ENCODE data around the gene ENPP3. TPM values are rescaled to one million over a fixed set of nuclear protein-coding genes. Genes with fewer than 3 reads are reported as not detected.

ENPP3 gene
- total and polyA plus RNA-seq, 10 of the 15 experiments (the other 5 are each of a cell fraction or from before 2014, with no cell fraction given), result 0.01 TPM; not detected in 9

DNA sequence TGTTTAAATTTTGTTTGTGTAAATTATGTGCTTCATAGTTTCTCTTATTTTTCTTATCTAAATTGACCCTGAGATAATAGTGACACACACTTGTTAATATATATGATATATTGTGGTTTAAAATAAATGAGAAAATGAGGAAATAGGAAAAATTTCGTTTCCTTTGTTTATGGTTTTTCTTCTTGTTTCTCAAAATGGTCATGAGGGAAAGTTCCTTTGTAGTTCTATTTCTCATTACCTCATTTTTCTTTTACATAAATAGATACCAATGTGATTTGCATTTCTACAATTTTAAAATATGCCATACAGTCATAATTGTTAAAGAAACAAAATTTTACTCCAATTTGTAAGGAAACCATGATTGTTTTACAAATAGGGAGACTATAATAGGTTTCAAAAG lies 54.9 kb downstream of the ENPP3 start:
- no peak overlapping the region for H3K4me2 ChIP-seq (ENCODE audit: control insufficient read depth, insufficient read depth)
- BruUV-seq (replicated peaks), result no TSS peak
- intact Hi-C loops (cut with micrococcal nuclease; ENCODE audit: unreplicated experiment), result no loop called here
- FAIRE-seq (no peak), DNase-seq (ENCODE audit: low read depth, low spot score) (no peak), ATAC-seq (no peak)
- CTCF ChIA-PET, result no interaction called here
- H3K4me1 ChIP-seq (ENCODE audit: control insufficient read depth, insufficient read depth, low read length), result no peaks in the 10 kb centered on the region
- H3K9me3 ChIP-seq (replicated peaks; ENCODE audit: control insufficient read depth, insufficient read depth, low read length), result no peaks in the 10 kb centered on the region
- no peaks in the 10 kb centered on the region for H3K79me2 ChIP-seq (ENCODE audit: control insufficient read depth, insufficient read depth, low read length)
- no peak overlapping the region for H3K4me3 ChIP-seq
- SMC1A ChIA-PET (ENCODE audit: uncharacterized antibody, unreplicated experiment), result no interaction called here
- H2AFZ ChIP-seq (ENCODE audit: control insufficient read depth, low read depth, low read length), result no peak overlapping the region
- WGBS (ENCODE audit: insufficient coverage, insufficient replicate concordance, low lambda C conversion rate, missing lambda C conversion rate), result 0% methylated on average over 1 of the region's 1 CpG
- in situ Hi-C loops (cut with MboI), result loop anchor here (10.0 kb wide), 1 partner anchor 223 kb away; no protein-coding TSS in a partner anchor
- POLR2A ChIA-PET, result no interaction called here
- H3K9ac ChIP-seq (ENCODE audit: control insufficient read depth, insufficient read depth, low read length), result no peak overlapping the region
- no peaks in the 10 kb centered on the region for H4K20me1 ChIP-seq (ENCODE audit: control insufficient read depth, insufficient read depth)
- H3K27ac ChIP-seq (ENCODE audit: control insufficient read depth, insufficient read depth), result no peak overlapping the region
- RAD21 ChIA-PET (ENCODE audit: unreplicated experiment), result no interaction called here
- no peaks in the 10 kb centered on the region for H3K36me3 ChIP-seq (ENCODE audit: control insufficient read depth in 2 of 2, insufficient read depth in 2 of 2, low read length in 1 of 2)
- no peaks in the 10 kb centered on the region; a peak in 1 of 4 replicates for H3K27me3 ChIP-seq (replicated peaks in 1 of 2; ENCODE audit: control insufficient read depth in 2 of 2, insufficient read depth in 2 of 2, low read length in 1 of 2)
- TF ChIP-seq WRNIP1 (IDR thresholded peaks at IDR 0.05; ENCODE audit: borderline replicate concordance, low read depth, low read length) (no peak), STAT1 (conservative IDR thresholded peaks at IDR 0.05) (no peak), CBFB (IDR thresholded peaks at IDR 0.05; ENCODE audit: low read depth) (no peak), SREBF2 (IDR thresholded peaks at IDR 0.05; ENCODE audit: low read length) (no peak), ATF2 (IDR thresholded peaks at IDR 0.05; ENCODE audit: low read length) (no peak), FOXK2 (IDR thresholded peaks at IDR 0.05) (no peak), HDAC2 (IDR thresholded peaks at IDR 0.05) (no peak), BCL3 (IDR thresholded peaks at IDR 0.05; ENCODE audit: borderline replicate concordance, insufficient read depth, low read depth, low read length, poor library complexity, severe bottlenecking) (no peak), CEBPZ (IDR thresholded peaks at IDR 0.05; ENCODE audit: low read depth, low read length) (no peak), ETV6 (conservative IDR thresholded peaks at IDR 0.05 in 1 of 2, IDR thresholded peaks at IDR 0.05 in 1 of 2; ENCODE audit: borderline replicate concordance in 1 of 2, low read depth in 1 of 2) (no peak)
- TF ChIP-seq, protein P1, sequence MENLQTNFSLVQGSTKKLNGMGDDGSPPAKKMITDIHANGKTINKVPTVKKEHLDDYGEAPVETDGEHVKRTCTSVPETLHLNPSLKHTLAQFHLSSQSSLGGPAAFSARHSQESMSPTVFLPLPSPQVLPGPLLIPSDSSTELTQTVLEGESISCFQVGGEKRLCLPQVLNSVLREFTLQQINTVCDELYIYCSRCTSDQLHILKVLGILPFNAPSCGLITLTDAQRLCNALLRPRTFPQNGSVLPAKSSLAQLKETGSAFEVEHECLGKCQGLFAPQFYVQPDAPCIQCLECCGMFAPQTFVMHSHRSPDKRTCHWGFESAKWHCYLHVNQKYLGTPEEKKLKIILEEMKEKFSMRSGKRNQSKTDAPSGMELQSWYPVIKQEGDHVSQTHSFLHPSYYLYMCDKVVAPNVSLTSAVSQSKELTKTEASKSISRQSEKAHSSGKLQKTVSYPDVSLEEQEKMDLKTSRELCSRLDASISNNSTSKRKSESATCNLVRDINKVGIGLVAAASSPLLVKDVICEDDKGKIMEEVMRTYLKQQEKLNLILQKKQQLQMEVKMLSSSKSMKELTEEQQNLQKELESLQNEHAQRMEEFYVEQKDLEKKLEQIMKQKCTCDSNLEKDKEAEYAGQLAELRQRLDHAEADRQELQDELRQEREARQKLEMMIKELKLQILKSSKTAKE (IDR thresholded peaks at IDR 0.05; ENCODE audit: low read depth, poor library complexity, severe bottlenecking), result no peak
- TF ChIP-seq, protein P2, sequence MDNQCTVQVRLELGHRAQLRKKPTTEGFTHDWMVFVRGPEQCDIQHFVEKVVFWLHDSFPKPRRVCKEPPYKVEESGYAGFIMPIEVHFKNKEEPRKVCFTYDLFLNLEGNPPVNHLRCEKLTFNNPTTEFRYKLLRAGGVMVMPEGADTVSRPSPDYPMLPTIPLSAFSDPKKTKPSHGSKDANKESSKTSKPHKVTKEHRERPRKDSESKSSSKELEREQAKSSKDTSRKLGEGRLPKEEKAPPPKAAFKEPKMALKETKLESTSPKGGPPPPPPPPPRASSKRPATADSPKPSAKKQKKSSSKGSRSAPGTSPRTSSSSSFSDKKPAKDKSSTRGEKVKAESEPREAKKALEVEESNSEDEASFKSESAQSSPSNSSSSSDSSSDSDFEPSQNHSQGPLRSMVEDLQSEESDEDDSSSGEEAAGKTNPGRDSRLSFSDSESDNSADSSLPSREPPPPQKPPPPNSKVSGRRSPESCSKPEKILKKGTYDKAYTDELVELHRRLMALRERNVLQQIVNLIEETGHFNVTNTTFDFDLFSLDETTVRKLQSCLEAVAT (IDR thresholded peaks at IDR 0.05), result no peak

All from GM12878 (cell line).